ENCODE measurements around the gene TULP3. TPM values are rescaled to one million over a fixed set of nuclear protein-coding genes. Genes with fewer than 3 reads are reported as not detected.

The TULP3 gene
- polyA plus RNA-seq, 1 donor (not counting 4 experiments of a cell fraction or from before 2014, with no cell fraction given) = 16.0 TPM

DNA sequence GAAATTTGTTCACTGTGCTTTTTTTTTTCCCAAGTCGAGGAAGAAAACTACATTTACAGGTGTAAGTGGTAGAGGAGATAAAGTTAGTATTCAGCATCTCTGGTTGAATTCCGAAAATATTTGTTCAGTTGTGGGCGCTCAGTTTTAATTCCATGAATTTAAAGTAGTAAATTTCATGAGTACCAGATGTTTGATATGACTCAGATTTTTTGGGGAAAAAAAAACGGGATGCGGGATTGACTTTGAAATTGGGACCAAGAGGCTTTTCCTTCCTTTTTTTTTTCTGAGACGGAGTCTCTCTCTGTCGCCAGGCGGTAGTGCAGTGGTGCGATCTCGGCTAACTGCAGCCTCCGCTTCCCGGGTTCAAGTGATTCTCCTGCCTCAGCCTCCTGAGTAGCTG lies 1.6 kb downstream of the TULP3 start:
- DNase-seq (ENCODE audit: low read depth, low spot score) (no peak), FAIRE-seq (no peak)
- H3K9me3 ChIP-seq (ENCODE audit: control insufficient read depth, low read depth, low read length) = no peaks in the 10 kb centered on the region
- no peaks in the 10 kb centered on the region for H3K9me1 ChIP-seq (ENCODE audit: control insufficient read depth, extremely low read depth, insufficient read depth, low read length)
- H2AFZ ChIP-seq (ENCODE audit: control insufficient read depth, low read length) = no peak overlapping the region
- dilution Hi-C loops (cut with MboI; ENCODE audit: extremely low pct_ligation_motif_present, low sequenced_read_pairs) = no loop called here
- H3K9ac ChIP-seq (ENCODE audit: control insufficient read depth, extremely low read depth, insufficient read depth, low read length) = no peak overlapping the region
- no peak overlapping the region for H3K27ac ChIP-seq (ENCODE audit: control insufficient read depth, insufficient read depth, low read length)
- peaks cover 0 to 4% of the 10 kb centered on the region in 2 experiments for H3K36me3 ChIP-seq (ENCODE audit: control insufficient read depth in 2 of 2, extremely low read depth in 1 of 2, insufficient read depth in 2 of 2, low read length in 2 of 2)
- no peak for TF ChIP-seq EZH2 (IDR thresholded peaks at IDR 0.05; ENCODE audit: low read length)
- TF ChIP-seq, protein P1, sequence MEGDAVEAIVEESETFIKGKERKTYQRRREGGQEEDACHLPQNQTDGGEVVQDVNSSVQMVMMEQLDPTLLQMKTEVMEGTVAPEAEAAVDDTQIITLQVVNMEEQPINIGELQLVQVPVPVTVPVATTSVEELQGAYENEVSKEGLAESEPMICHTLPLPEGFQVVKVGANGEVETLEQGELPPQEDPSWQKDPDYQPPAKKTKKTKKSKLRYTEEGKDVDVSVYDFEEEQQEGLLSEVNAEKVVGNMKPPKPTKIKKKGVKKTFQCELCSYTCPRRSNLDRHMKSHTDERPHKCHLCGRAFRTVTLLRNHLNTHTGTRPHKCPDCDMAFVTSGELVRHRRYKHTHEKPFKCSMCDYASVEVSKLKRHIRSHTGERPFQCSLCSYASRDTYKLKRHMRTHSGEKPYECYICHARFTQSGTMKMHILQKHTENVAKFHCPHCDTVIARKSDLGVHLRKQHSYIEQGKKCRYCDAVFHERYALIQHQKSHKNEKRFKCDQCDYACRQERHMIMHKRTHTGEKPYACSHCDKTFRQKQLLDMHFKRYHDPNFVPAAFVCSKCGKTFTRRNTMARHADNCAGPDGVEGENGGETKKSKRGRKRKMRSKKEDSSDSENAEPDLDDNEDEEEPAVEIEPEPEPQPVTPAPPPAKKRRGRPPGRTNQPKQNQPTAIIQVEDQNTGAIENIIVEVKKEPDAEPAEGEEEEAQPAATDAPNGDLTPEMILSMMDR (optimal IDR thresholded peaks at IDR 0.05 in 1 of 3, IDR thresholded peaks at IDR 0.05 in 1 of 3, conservative IDR thresholded peaks at IDR 0.05 in 1 of 3; ENCODE audit: extremely low read depth in 1 of 3, insufficient read depth in 2 of 3, low read length in 3 of 3) = no peak
- H3K4me1 ChIP-seq (ENCODE audit: control insufficient read depth, extremely low read depth, insufficient read depth, low read length) = peaks cover 19% of the 10 kb centered on the region
- peaks cover 27% of the 10 kb centered on the region for H3K79me2 ChIP-seq (ENCODE audit: control insufficient read depth, insufficient read depth, low read length)
- peak overlapping the region; percentile 70 for H3K4me2 ChIP-seq (ENCODE audit: control insufficient read depth, extremely low read depth, insufficient read depth, low read depth, low read length)
- no peaks in the 10 kb centered on the region for H3K27me3 ChIP-seq (ENCODE audit: control insufficient read depth, extremely low read depth, insufficient read depth, low read length)
- no peaks in the 10 kb centered on the region for H4K20me1 ChIP-seq (ENCODE audit: control insufficient read depth, extremely low read depth, insufficient read depth, low read length)
- no peak overlapping the region for H3K4me3 ChIP-seq (ENCODE audit: control insufficient read depth in 2 of 3, extremely low read depth in 1 of 3, insufficient read depth in 2 of 3, low read depth in 1 of 3, low read length in 3 of 3)

DNA sequence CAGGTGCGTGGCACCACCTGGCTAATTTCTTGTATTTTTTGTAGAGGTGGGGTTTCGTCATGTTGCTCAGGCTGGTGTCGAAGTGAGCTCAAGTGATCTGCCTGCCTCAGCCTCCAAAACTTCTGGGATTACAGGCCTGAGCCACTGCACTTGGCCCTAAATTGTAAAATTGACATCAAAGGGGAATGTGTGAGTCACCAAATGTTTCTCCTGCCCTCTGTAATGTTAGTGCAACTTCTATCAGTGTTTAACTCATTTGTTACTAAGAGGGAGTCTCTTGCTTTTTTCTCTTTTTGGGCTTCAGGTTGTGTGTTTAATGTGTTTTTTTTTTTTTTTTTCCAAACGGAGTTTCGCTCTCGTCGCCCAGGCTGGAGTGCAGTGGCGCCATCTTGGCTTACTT lies 2.3 kb downstream of the TULP3 start:
- Histone ChIP-seq H3K4me2 (ENCODE audit: control insufficient read depth, extremely low read depth, insufficient read depth, low read depth, low read length) (no peak overlapping the region), H3K79me2 (ENCODE audit: control insufficient read depth, insufficient read depth, low read length) (peaks cover 31% of the 10 kb centered on the region)
- no peak for TF ChIP-seq EZH2 (IDR thresholded peaks at IDR 0.05; ENCODE audit: low read length)
- TF ChIP-seq, protein P1 (optimal IDR thresholded peaks at IDR 0.05 in 1 of 3, IDR thresholded peaks at IDR 0.05 in 1 of 3, conservative IDR thresholded peaks at IDR 0.05 in 1 of 3; ENCODE audit: extremely low read depth in 1 of 3, insufficient read depth in 2 of 3, low read length in 3 of 3) = no peak

More for the DNA sequence above, 2.3 kb downstream of the TULP3 start:
- H4K20me1 ChIP-seq (ENCODE audit: control insufficient read depth, extremely low read depth, insufficient read depth, low read length) = no peaks in the 10 kb centered on the region
- H3K9ac ChIP-seq (ENCODE audit: control insufficient read depth, extremely low read depth, insufficient read depth, low read length) = peak overlapping the region; percentile 11
- FAIRE-seq (peak; percentile 5), DNase-seq (ENCODE audit: low read depth, low spot score) (no peak)
- H3K4me3 ChIP-seq (ENCODE audit: control insufficient read depth in 2 of 3, extremely low read depth in 1 of 3, insufficient read depth in 2 of 3, low read depth in 1 of 3, low read length in 3 of 3) = no peak overlapping the region
- no peak overlapping the region for H3K27ac ChIP-seq (ENCODE audit: control insufficient read depth, insufficient read depth, low read length)
- no peaks in the 10 kb centered on the region for H3K36me3 ChIP-seq (ENCODE audit: control insufficient read depth in 2 of 2, extremely low read depth in 1 of 2, insufficient read depth in 2 of 2, low read length in 2 of 2)
- H2AFZ ChIP-seq (ENCODE audit: control insufficient read depth, low read length) = no peak overlapping the region
- dilution Hi-C loops (cut with MboI; ENCODE audit: extremely low pct_ligation_motif_present, low sequenced_read_pairs) = no loop called here
- H3K27me3 ChIP-seq (ENCODE audit: control insufficient read depth, extremely low read depth, insufficient read depth, low read length) = no peaks in the 10 kb centered on the region
- no peaks in the 10 kb centered on the region for H3K9me1 ChIP-seq (ENCODE audit: control insufficient read depth, extremely low read depth, insufficient read depth, low read length)
- no peaks in the 10 kb centered on the region for H3K9me3 ChIP-seq (ENCODE audit: control insufficient read depth, low read depth, low read length)
- peaks cover 19% of the 10 kb centered on the region for H3K4me1 ChIP-seq (ENCODE audit: control insufficient read depth, extremely low read depth, insufficient read depth, low read length)

Measured in keratinocyte (primary cell).